DMS114 treated with DMSO at 0.1 percent for 48 hours (cell line): ENCODE measurements around the gene ITGAD.

ENCODE experiments used
- DNase-seq: peaks from one replicate; lab custom pipeline; 2025; ENCODE audit not compliant: unreplicated experiment; lab: John Stamatoyannopoulos, UW

Gene ITGAD

GRCh38 chr16:31365131-31365865 is 27.8 kb upstream of the ITGAD start:
- DNase-seq, result no peak

- no peak for DNase-seq
Observed at GRCh38 chr16:31367853-31368252, 25.3 kb upstream of the ITGAD start.

- DNase-seq, result no peak
Observed at GRCh38 chr16:31371008-31371407, 22.1 kb upstream of the ITGAD start.

GRCh38 chr16:31371619-31372484 is 21.3 kb upstream of the ITGAD start:
- DNase-seq, result no peak

- DNase-seq, result no peak
Observed at GRCh38 chr16:31373235-31373634, 19.9 kb upstream of the ITGAD start.

- DNase-seq, result no peak
Observed at GRCh38 chr16:31375231-31375630, 17.9 kb upstream of the ITGAD start.

- no peak for DNase-seq
Observed at GRCh38 chr16:31376705-31377104, 16.4 kb upstream of the ITGAD start.

- DNase-seq, result no peak
Observed at GRCh38 chr16:31377210-31377903, 15.8 kb upstream of the ITGAD start.

GRCh38 chr16:31380201-31380600 is 12.9 kb upstream of the ITGAD start:
- DNase-seq, result no peak

GRCh38 chr16:31382485-31383161 is 10.5 kb upstream of the ITGAD start:
- DNase-seq, result no peak

- DNase-seq, result no peak
Observed at GRCh38 chr16:31385680-31386079, 7.5 kb upstream of the ITGAD start.

GRCh38 chr16:31386157-31386984 is 6.8 kb upstream of the ITGAD start:
- DNase-seq, result no peak

- no peak for DNase-seq
Observed at GRCh38 chr16:31388535-31388934, 4.6 kb upstream of the ITGAD start.

GRCh38 chr16:31390504-31391041 is 2.6 kb upstream of the ITGAD start:
- no peak for DNase-seq

- no peak for DNase-seq
Observed at GRCh38 chr16:31395647-31396046, 2.5 kb downstream of the ITGAD start.

GRCh38 chr16:31397096-31397660 is 4.0 kb downstream of the ITGAD start:
- DNase-seq, result no peak

GRCh38 chr16:31397701-31398100 is 4.6 kb downstream of the ITGAD start:
- DNase-seq, result no peak

- no peak for DNase-seq
Observed at GRCh38 chr16:31400191-31400590, 7.1 kb downstream of the ITGAD start.

GRCh38 chr16:31401436-31401835 is 8.3 kb downstream of the ITGAD start:
- DNase-seq, result no peak

- no peak for DNase-seq
Observed at GRCh38 chr16:31402687-31403086, 9.6 kb downstream of the ITGAD start.
